GM23338 (cell line): ENCODE results near the gene S100A14. TPM values are rescaled to one million over a fixed set of nuclear protein-coding genes. Genes with fewer than 3 reads are reported as not detected.

Experiments
- ATAC-seq: fragments of 200-7000 bp; cut with Tn5 transposase; 3 replicates; pipeline ENCODE4 v1.9.1; 2020
- DNase-seq: peaks from one replicate; pipeline ENCODE4 v3.0.0-alpha.2; 2015; ENCODE audit warnings: low spot score
- H2AFZ ChIP-seq: fragments of 200-600 bp; sonication (generic); 2 replicates; pipeline ENCODE4 v1.8.0; 2016; ENCODE audit warnings: antibody characterized with exemption, mild to moderate bottlenecking, moderate library complexity
- H3F3A ChIP-seq: fragments of 200-600 bp; sonication (generic); replicated peaks from 2 replicates; pipeline ENCODE4 v1.8.0; 2017; ENCODE audit warnings: antibody characterized with exemption, mixed run types, low read depth
- H3K27ac ChIP-seq: fragments of 200-600 bp; sonication (generic); 2 replicates; pipeline ENCODE4 v1.6.1; 2016; ENCODE audit warnings: low read depth
- H3K27me3 ChIP-seq: fragments of 200-600 bp; sonication (generic); 2 replicates; pipeline ENCODE4 v1.8.0; 2016; ENCODE audit warnings: mild to moderate bottlenecking, mixed run types, moderate library complexity; ENCODE audit not compliant: insufficient read depth
- H3K36me3 ChIP-seq: fragments of 200-600 bp; sonication (generic); 2 replicates; pipeline ENCODE4 v1.8.0; 2016; ENCODE audit warnings: mild to moderate bottlenecking; ENCODE audit not compliant: insufficient read depth
- H3K4me1 ChIP-seq: fragments of 200-600 bp; sonication (generic); 2 replicates; pipeline ENCODE4 v1.8.0; 2016; ENCODE audit warnings: mild to moderate bottlenecking, moderate library complexity; ENCODE audit not compliant: insufficient read depth
- H3K4me2 ChIP-seq: fragments of 200-600 bp; sonication (generic); 2 replicates; pipeline ENCODE4 v1.7.1; 2017; ENCODE audit warnings: mixed run types
- H3K4me3 ChIP-seq: fragments of 200-600 bp; sonication (generic); 2 replicates; pipeline ENCODE4 v1.6.1; 2016; ENCODE audit warnings: mixed run types
- H3K79me2 ChIP-seq: fragments of 200-600 bp; sonication (generic); replicated peaks from 2 replicates; pipeline ENCODE4 v1.8.0; 2017; ENCODE audit warnings: mild to moderate bottlenecking; ENCODE audit not compliant: insufficient read depth
- H3K9me2 ChIP-seq: fragments of 200-600 bp; sonication (generic); 2 replicates; pipeline ENCODE4 v1.8.0; 2017; ENCODE audit not compliant: insufficient read depth
- H4K20me1 ChIP-seq: fragments of 200-600 bp; sonication (generic); replicated peaks from 2 replicates; pipeline ENCODE4 v1.8.0; 2017; ENCODE audit warnings: mild to moderate bottlenecking; ENCODE audit not compliant: insufficient read depth
- H3K27ac Mint-ChIP-seq: 2 replicates; pipeline ENCODE4 v1.8.0; 2020; ENCODE audit warnings: inconsistent platforms, mild to moderate bottlenecking, moderate library complexity, mixed read lengths
- H3K27me3 Mint-ChIP-seq: 3 replicates; pipeline ENCODE4 v1.8.0; 2022; ENCODE audit warnings: low read depth, mild to moderate bottlenecking, moderate library complexity, mixed read lengths, inconsistent platforms; ENCODE audit not compliant: insufficient read depth, poor library complexity
- H3K36me3 Mint-ChIP-seq: 3 replicates; pipeline ENCODE4 v1.8.0; 2021; ENCODE audit warnings: low read depth, mild to moderate bottlenecking, inconsistent platforms, moderate library complexity, mixed read lengths
- H3K4me1 Mint-ChIP-seq: 3 replicates; pipeline ENCODE4 v1.8.0; 2020; ENCODE audit warnings: mild to moderate bottlenecking, inconsistent platforms, mixed read lengths
- H3K4me3 Mint-ChIP-seq: 3 replicates; pipeline ENCODE4 v1.8.0; 2021; ENCODE audit warnings: moderate library complexity, mild to moderate bottlenecking, inconsistent platforms, mixed read lengths
- H3K9me3 Mint-ChIP-seq: 3 replicates; pipeline ENCODE4 v1.8.0; 2020; ENCODE audit warnings: moderate library complexity, mild to moderate bottlenecking, inconsistent platforms, mixed read lengths
- CREB1 ChIP-seq: fragments of 250-450 bp; sonication (Bioruptor Pico); IDR thresholded peaks from 2 replicates; pipeline ENCODE4 v1.5.0; 2020; ENCODE audit warnings: low read depth, mild to moderate bottlenecking, moderate library complexity
- EZH2 ChIP-seq: fragments of 200-600 bp; sonication (generic); IDR thresholded peaks from one replicate; pipeline ENCODE4 v1.8.0; 2017; ENCODE audit warnings: antibody characterized with exemption, mild to moderate bottlenecking, low read depth; ENCODE audit not compliant: unreplicated experiment
- EZH2phosphoT487 ChIP-seq: fragments of 200-600 bp; sonication (generic); IDR thresholded peaks from one replicate; pipeline ENCODE4 v1.8.1; 2018; ENCODE audit warnings: antibody characterized with exemption; ENCODE audit not compliant: unreplicated experiment
- NANOG ChIP-seq: IDR thresholded peaks from 2 replicates; pipeline ENCODE4 v1.6.1; 2016; ENCODE audit warnings: antibody characterized with exemption, borderline replicate concordance
- POLR2AphosphoS5 ChIP-seq: IDR thresholded peaks from 2 replicates; pipeline ENCODE4 v1.6.1; 2016; ENCODE audit warnings: antibody characterized with exemption, low read depth
- STAT1 ChIP-seq: IDR thresholded peaks from one replicate; pipeline ENCODE4 v1.6.1; 2016; ENCODE audit warnings: antibody characterized with exemption; ENCODE audit not compliant: unreplicated experiment
- ZNF114 ChIP-seq: fragments of 250-450 bp; sonication (Bioruptor Pico); IDR thresholded peaks from 2 replicates; pipeline ENCODE4 v1.5.0; 2020; ENCODE audit warnings: mild to moderate bottlenecking, moderate library complexity
- ZNF331 ChIP-seq: fragments of 250-450 bp; sonication (Bioruptor Pico); IDR thresholded peaks from 2 replicates; pipeline ENCODE4 v1.5.0; 2020; ENCODE audit warnings: low read depth, mild to moderate bottlenecking, moderate library complexity
- ZNF462 ChIP-seq: fragments of 250-450 bp; sonication (Bioruptor Pico); IDR thresholded peaks from 2 replicates; pipeline ENCODE4 v1.5.0; 2020; ENCODE audit warnings: mild to moderate bottlenecking, moderate library complexity
- polyA plus RNA-seq: library from polyadenylated mRNA; unstranded; fragments of >200 nt; fragmentation: Nextera tagmentation; extraction: Ambion mirVana; gene quantifications from 2 replicates; pipeline ENCODE4 v1.2.1, GENCODE V29; 2016
- total RNA-seq: library from RNA; depleted of rRNA; stranded (reverse); fragments of >200 nt; shearing (Covaris generic); gene quantifications from 2 replicates; pipeline ENCODE4 v1.2.3, GENCODE V29; 2014
- TF ChIP-seq, protein P1 (sequence below): IDR thresholded peaks from one replicate; pipeline ENCODE4 v1.6.1; 2018; ENCODE audit warnings: antibody characterized with exemption; ENCODE audit not compliant: unreplicated experiment

Gene S100A14
- total and polyA plus RNA-seq, 2 experiments from 2014 or later, result 0.28 to 0.53 TPM

DNA sequence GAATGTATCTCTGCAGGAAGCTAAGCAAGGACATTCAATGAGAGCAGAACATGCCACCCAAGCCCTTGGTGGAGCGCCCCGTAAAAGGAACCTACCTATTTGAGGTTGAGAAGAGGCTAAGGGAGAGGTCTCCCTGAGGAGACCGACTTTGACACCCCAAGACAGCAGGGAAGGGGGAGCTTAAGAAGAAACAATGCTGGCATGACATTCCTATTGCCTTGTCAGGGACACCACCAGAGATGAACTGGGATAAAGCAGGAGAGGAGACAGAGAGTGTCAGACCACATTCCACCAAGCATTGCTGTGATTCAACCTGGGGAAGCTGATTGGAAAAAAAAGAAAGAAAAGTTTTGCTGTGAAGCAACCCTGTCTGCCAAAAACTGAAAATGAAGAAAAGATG, 37.2 kb downstream of the S100A14 start:
- peaks cover 4% of the 10 kb centered on the region for H3K27me3 Mint-ChIP-seq
- Histone ChIP-seq H3K9me2 (no peaks in the 10 kb centered on the region), H3K79me2 (no peaks in the 10 kb centered on the region), H3K36me3 (no peaks in the 10 kb centered on the region), H3K27me3 (no peaks in the 10 kb centered on the region), H3F3A (no peaks in the 10 kb centered on the region), H4K20me1 (no peaks in the 10 kb centered on the region), H2AFZ (0 out of 2 replicates have a peak overlapping the region, but pooled peaks have one; percentile 2), H3K4me2 (no peak overlapping the region), H3K4me1 (peaks cover 6% of the 10 kb centered on the region; the same call in 1 of the 2 replicates), H3K4me3 (no peak overlapping the region), H3K27ac (no peak overlapping the region)
- no peaks in the 10 kb centered on the region; the same call in 1 of the 3 replicates for H3K36me3 Mint-ChIP-seq
- ATAC-seq, result no peak
- TF ChIP-seq POLR2AphosphoS5, result no peak
- no peak for TF ChIP-seq CREB1 (CRISPR knock-in tag)
- TF ChIP-seq EZH2phosphoT487, result no peak
- TF ChIP-seq ZNF462 (CRISPR knock-in tag), result no peak
- TF ChIP-seq NANOG, result no peak
- no peak for TF ChIP-seq ZNF114 (CRISPR knock-in tag)
- H3K9me3 Mint-ChIP-seq, result peaks cover 18% of the 10 kb centered on the region; the same call in 2 of the 3 replicates
- H3K27ac Mint-ChIP-seq, result no peak overlapping the region
- no peak for DNase-seq
- H3K4me1 Mint-ChIP-seq, result peaks cover 13% of the 10 kb centered on the region
- H3K4me3 Mint-ChIP-seq, result no peak overlapping the region

- H4K20me1 ChIP-seq, result no peaks in the 10 kb centered on the region
- H3K4me3 Mint-ChIP-seq, result no peak overlapping the region
- no peak overlapping the region for H3K27ac ChIP-seq
- no peaks in the 10 kb centered on the region for H3K9me2 ChIP-seq
- no peaks in the 10 kb centered on the region for H3F3A ChIP-seq
- H3K4me1 Mint-ChIP-seq, result peaks cover 13% of the 10 kb centered on the region
- H3K27me3 Mint-ChIP-seq, result peaks cover 4% of the 10 kb centered on the region
- H3K79me2 ChIP-seq, result no peaks in the 10 kb centered on the region
- H3K4me2 ChIP-seq, result no peak overlapping the region
- H3K4me3 ChIP-seq, result no peak overlapping the region
- H3K36me3 Mint-ChIP-seq, result no peaks in the 10 kb centered on the region; the same call in 1 of the 3 replicates
- H3K27ac Mint-ChIP-seq, result no peak overlapping the region
- peak overlapping the region; percentile 2; the same call in 1 of the 2 replicates for H2AFZ ChIP-seq
- H3K9me3 Mint-ChIP-seq, result peaks cover 22% of the 10 kb centered on the region; the same call in 2 of the 3 replicates
- H3K4me1 ChIP-seq, result peaks cover 6% of the 10 kb centered on the region; the same call in 1 of the 2 replicates
- no peaks in the 10 kb centered on the region for H3K36me3 ChIP-seq
- DNase-seq, result no peak
- ATAC-seq, result no peak
- H3K27me3 ChIP-seq, result no peaks in the 10 kb centered on the region
- TF ChIP-seq ZNF331 (CRISPR knock-in tag) (no peak), NANOG (no peak), STAT1 (no peak), POLR2AphosphoS5 (no peak), EZH2 (no peak), ZNF114 (CRISPR knock-in tag) (no peak)
- TF ChIP-seq, protein P1, sequence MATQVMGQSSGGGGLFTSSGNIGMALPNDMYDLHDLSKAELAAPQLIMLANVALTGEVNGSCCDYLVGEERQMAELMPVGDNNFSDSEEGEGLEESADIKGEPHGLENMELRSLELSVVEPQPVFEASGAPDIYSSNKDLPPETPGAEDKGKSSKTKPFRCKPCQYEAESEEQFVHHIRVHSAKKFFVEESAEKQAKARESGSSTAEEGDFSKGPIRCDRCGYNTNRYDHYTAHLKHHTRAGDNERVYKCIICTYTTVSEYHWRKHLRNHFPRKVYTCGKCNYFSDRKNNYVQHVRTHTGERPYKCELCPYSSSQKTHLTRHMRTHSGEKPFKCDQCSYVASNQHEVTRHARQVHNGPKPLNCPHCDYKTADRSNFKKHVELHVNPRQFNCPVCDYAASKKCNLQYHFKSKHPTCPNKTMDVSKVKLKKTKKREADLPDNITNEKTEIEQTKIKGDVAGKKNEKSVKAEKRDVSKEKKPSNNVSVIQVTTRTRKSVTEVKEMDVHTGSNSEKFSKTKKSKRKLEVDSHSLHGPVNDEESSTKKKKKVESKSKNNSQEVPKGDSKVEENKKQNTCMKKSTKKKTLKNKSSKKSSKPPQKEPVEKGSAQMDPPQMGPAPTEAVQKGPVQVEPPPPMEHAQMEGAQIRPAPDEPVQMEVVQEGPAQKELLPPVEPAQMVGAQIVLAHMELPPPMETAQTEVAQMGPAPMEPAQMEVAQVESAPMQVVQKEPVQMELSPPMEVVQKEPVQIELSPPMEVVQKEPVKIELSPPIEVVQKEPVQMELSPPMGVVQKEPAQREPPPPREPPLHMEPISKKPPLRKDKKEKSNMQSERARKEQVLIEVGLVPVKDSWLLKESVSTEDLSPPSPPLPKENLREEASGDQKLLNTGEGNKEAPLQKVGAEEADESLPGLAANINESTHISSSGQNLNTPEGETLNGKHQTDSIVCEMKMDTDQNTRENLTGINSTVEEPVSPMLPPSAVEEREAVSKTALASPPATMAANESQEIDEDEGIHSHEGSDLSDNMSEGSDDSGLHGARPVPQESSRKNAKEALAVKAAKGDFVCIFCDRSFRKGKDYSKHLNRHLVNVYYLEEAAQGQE, result no peak
Observed at GRCh38 chr1:153578490-153578889, 37.6 kb downstream of the S100A14 start.
